Calu3 (cell line): ENCODE measurements around the gene RNF31. TPM values are rescaled to one million over a fixed set of nuclear protein-coding genes. Genes with fewer than 3 reads are reported as not detected.

Source experiments
- BruUV-seq: library from RNA; stranded (reverse); fragments of 400-500 nt; replicated peaks from 2 replicates; lab custom pipeline; 2021; lab: Mats Ljungman, UMichigan
- CTCF ChIA-PET: fragments of 300-600 bp; sonication (Branson Sonifier 250); formaldehyde crosslinking; loops from one replicate; lab custom pipeline; 2022; ENCODE audit warnings: antibody characterized with exemption; lab: Charles Lee
- DNase-seq: peaks from one replicate; pipeline ENCODE4 v3.0.0; 2022
- H3K27ac Mint-ChIP-seq: one replicate; pipeline ENCODE4 v1.8.0; 2022; ENCODE audit warnings: mixed read lengths; ENCODE audit not compliant: unreplicated experiment
- H3K27me3 Mint-ChIP-seq: one replicate; pipeline ENCODE4 v1.8.0; 2022; ENCODE audit warnings: mixed read lengths; ENCODE audit not compliant: unreplicated experiment
- H3K36me3 Mint-ChIP-seq: one replicate; pipeline ENCODE4 v1.8.0; 2022; ENCODE audit warnings: mild to moderate bottlenecking, moderate library complexity, mixed read lengths; ENCODE audit not compliant: insufficient read depth, unreplicated experiment
- H3K4me1 Mint-ChIP-seq: one replicate; pipeline ENCODE4 v1.8.0; 2022; ENCODE audit warnings: mild to moderate bottlenecking, low read depth, mixed read lengths; ENCODE audit not compliant: unreplicated experiment
- H3K4me3 Mint-ChIP-seq: one replicate; pipeline ENCODE4 v1.8.0; 2022; ENCODE audit warnings: mild to moderate bottlenecking, low read depth, moderate library complexity, mixed read lengths; ENCODE audit not compliant: unreplicated experiment
- H3K9me3 Mint-ChIP-seq: one replicate; pipeline ENCODE4 v1.8.0; 2022; ENCODE audit warnings: low read depth, mixed read lengths; ENCODE audit not compliant: unreplicated experiment
- intact Hi-C: fragments of 100-400 bp; cut with micrococcal nuclease; formaldehyde crosslinking; loops from one replicate; pipeline ENCODE4 v1.10.0; 2022; ENCODE audit not compliant: unreplicated experiment
- total RNA-seq: library from RNA; stranded (reverse); gene quantifications from 2 replicates; pipeline ENCODE4 v1.2.3, GENCODE V29; 2022
- TF ChIP-seq, protein P1 (sequence below): fragments of 200-600 bp; IDR thresholded peaks from one replicate; pipeline ENCODE4 v1.8.0; 2022; ENCODE audit warnings: antibody characterized with exemption; ENCODE audit not compliant: unreplicated experiment

The RNF31 gene
- total RNA-seq, 1 experiment from 2014 or later: 103 TPM

- BruUV-seq: no TSS peak
- Mint-ChIP-seq H3K4me1 (no peaks in the 10 kb centered on the region), H3K27ac (no peak overlapping the region), H3K27me3 (no peaks in the 10 kb centered on the region), H3K4me3 (no peak overlapping the region), H3K36me3 (peaks cover 13% of the 10 kb centered on the region), H3K9me3 (no peaks in the 10 kb centered on the region)
- DNase-seq: no peak
- intact Hi-C loops: no loop called here
- CTCF ChIA-PET: interaction anchor here (0.6 to 0.7 kb wide), 2 partner anchors 82 to 115 kb away, joined by 4 to 6 read pairs; no protein-coding TSS in a partner anchor
- TF ChIP-seq, protein P1, sequence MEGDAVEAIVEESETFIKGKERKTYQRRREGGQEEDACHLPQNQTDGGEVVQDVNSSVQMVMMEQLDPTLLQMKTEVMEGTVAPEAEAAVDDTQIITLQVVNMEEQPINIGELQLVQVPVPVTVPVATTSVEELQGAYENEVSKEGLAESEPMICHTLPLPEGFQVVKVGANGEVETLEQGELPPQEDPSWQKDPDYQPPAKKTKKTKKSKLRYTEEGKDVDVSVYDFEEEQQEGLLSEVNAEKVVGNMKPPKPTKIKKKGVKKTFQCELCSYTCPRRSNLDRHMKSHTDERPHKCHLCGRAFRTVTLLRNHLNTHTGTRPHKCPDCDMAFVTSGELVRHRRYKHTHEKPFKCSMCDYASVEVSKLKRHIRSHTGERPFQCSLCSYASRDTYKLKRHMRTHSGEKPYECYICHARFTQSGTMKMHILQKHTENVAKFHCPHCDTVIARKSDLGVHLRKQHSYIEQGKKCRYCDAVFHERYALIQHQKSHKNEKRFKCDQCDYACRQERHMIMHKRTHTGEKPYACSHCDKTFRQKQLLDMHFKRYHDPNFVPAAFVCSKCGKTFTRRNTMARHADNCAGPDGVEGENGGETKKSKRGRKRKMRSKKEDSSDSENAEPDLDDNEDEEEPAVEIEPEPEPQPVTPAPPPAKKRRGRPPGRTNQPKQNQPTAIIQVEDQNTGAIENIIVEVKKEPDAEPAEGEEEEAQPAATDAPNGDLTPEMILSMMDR: no peak
Observed at GRCh38 chr14:24126939-24127338, 20.4 kb upstream of the RNF31 start.

DNA sequence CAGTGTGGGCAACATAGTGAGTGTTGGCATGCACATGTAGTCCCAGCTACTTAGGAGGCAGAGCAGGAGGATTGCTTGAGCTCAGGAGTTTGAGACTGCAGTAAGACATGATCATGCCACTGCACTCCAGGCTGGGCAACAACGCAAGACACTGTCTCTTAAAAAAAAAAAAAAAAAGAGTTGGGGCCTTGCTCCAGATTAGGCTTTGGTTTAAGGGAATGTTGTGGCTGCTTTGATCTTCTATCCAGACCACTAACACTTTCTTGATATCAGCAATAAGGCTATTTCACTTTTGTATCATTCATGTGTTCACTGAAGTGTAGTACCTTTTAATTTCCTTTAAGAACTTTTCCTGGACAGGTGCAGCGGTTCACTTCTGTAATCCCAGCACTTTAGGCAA is 19.6 kb upstream of the RNF31 start:
- no peak overlapping the region for H3K4me3 Mint-ChIP-seq
- CTCF ChIA-PET: no interaction called here
- no peak for DNase-seq
- no TSS peak for BruUV-seq
- TF ChIP-seq, protein P1: no peak
- H3K27me3 Mint-ChIP-seq: no peaks in the 10 kb centered on the region
- no peak overlapping the region for H3K27ac Mint-ChIP-seq
- no peaks in the 10 kb centered on the region for H3K9me3 Mint-ChIP-seq
- intact Hi-C loops: no loop called here
- H3K4me1 Mint-ChIP-seq: no peaks in the 10 kb centered on the region
- H3K36me3 Mint-ChIP-seq: peaks cover 13% of the 10 kb centered on the region

DNA sequence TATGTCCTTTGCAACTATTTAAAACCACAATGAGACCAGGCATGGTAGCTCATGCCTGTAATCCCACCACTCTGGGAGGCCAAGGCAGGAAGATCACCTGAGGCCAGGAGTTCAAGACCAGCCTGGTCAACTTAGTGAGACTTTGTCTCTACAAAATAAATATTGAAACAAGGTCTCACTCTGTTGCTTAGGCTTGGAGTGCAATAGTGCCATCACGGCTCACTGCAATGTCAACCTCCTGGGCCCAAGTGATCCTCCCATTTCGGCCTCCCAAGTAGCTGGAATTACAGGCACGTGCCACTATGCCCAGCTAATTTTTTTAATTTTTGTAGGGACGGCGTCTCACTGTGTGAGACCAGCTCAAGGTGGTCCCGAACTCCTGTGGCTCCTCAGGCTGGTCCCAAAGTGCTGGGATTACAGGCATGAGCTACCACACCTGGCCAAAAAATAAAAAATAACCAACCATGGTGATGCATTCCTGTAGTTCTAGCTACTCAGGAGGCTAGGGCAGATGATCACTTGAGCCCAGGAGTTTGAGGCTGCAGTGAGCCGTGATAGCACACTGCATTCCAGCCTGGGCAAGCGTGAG is 17.8 kb upstream of the RNF31 start:
- Mint-ChIP-seq H3K4me3 (no peak overlapping the region), H3K36me3 (peaks cover 4% of the 10 kb centered on the region), H3K9me3 (no peaks in the 10 kb centered on the region), H3K27me3 (no peaks in the 10 kb centered on the region), H3K4me1 (no peaks in the 10 kb centered on the region), H3K27ac (no peak overlapping the region)
- BruUV-seq: no TSS peak
- TF ChIP-seq, protein P1: no peak
- no peak for DNase-seq
- CTCF ChIA-PET: no interaction called here
- intact Hi-C loops: no loop called here

GRCh38 chr14:24130380-24130716 is 16.9 kb upstream of the RNF31 start, which contains the start of gene FITM1:
FITM1 (plus strand) TSS chr14:24130659; CDS start chr14:24131564, 905 bp downstream.
- Mint-ChIP-seq H3K4me3 (no peak within 1 kb of the TSS), H3K4me1 (peaks cover 6% of the 10 kb centered on the region), H3K27ac (no peak within 1 kb of the TSS), H3K27me3 (no peaks in the 10 kb centered on the region), H3K9me3 (no peaks in the 10 kb centered on the region), H3K36me3 (peaks cover 5% of the 10 kb centered on the region)
- intact Hi-C loops: no loop called here
- CTCF ChIA-PET: no interaction called here
- BruUV-seq: no TSS peak
- TF ChIP-seq, protein P1: no peak
- no peak for DNase-seq
